Mesodermal cell (in vitro differentiated cells): ENCODE data around the gene LY86.

Experiments
- H3K27ac ChIP-seq: 2 replicates; pipeline ENCODE4 v1.7.0; 2013; ENCODE audit warnings: mild to moderate bottlenecking, low read depth, low read length, moderate library complexity; ENCODE audit not compliant: severe bottlenecking
- H3K36me3 ChIP-seq: 2 replicates; pipeline ENCODE4 v1.7.1; 2013; ENCODE audit warnings: mild to moderate bottlenecking, low read length, moderate library complexity; ENCODE audit not compliant: control insufficient read depth, insufficient read depth
- H3K4me1 ChIP-seq: one replicate; pipeline ENCODE4 v1.7.1; 2013; ENCODE audit warnings: mild to moderate bottlenecking, low read length; ENCODE audit not compliant: insufficient read depth, control insufficient read depth, poor library complexity, severe bottlenecking
- H3K4me3 ChIP-seq: 2 replicates; pipeline ENCODE4 v1.7.0; 2013; ENCODE audit warnings: low read length, control low read depth, mild to moderate bottlenecking; ENCODE audit not compliant: insufficient read depth, poor library complexity, severe bottlenecking; ENCODE audit errors: extremely low read depth
- H3K9me3 ChIP-seq: 2 replicates; pipeline ENCODE4 v1.7.1; 2013; ENCODE audit warnings: mild to moderate bottlenecking, low read length, moderate library complexity; ENCODE audit not compliant: control insufficient read depth
- WGBS, 2 experiments: methylation state at CpG; one replicate each; pipeline ENCODE4 v1.1.5; 2013; ENCODE audit warnings: missing lambda C conversion rate in 2 of 2; ENCODE audit not compliant: insufficient coverage in 2 of 2; 5-methylcytosine and 5-hydroxymethylcytosine counted together

The LY86 gene

DNA sequence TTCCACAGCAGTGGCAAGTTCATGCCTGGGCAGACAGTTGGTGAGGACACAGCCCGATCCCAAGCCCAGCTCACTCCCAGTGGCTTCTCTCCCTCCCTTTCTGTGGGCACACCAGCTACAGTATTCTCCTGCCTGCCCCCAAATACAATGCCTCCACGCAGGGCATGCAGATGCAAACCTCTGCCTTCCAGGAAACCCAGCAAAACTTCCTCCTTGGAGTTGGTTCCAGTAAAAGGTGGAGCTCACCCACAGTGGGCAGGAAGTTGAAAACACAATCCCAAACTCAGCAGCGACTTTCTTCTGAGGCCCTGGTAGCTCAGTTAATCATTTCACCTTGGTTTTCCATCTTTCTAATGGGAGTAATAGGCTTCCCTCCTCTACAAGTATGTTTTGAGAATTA lies 93.7 kb downstream of the LY86 start:
- WGBS, 2 experiments, result 100% methylated on average over 1 of the region's 3 CpGs
- H3K36me3 ChIP-seq, result no peaks in the 10 kb centered on the region
- H3K4me3 ChIP-seq, result no peak overlapping the region
- no peaks in the 10 kb centered on the region for H3K9me3 ChIP-seq
- no peak overlapping the region for H3K27ac ChIP-seq
- H3K4me1 ChIP-seq, result peaks cover 7% of the 10 kb centered on the region

DNA sequence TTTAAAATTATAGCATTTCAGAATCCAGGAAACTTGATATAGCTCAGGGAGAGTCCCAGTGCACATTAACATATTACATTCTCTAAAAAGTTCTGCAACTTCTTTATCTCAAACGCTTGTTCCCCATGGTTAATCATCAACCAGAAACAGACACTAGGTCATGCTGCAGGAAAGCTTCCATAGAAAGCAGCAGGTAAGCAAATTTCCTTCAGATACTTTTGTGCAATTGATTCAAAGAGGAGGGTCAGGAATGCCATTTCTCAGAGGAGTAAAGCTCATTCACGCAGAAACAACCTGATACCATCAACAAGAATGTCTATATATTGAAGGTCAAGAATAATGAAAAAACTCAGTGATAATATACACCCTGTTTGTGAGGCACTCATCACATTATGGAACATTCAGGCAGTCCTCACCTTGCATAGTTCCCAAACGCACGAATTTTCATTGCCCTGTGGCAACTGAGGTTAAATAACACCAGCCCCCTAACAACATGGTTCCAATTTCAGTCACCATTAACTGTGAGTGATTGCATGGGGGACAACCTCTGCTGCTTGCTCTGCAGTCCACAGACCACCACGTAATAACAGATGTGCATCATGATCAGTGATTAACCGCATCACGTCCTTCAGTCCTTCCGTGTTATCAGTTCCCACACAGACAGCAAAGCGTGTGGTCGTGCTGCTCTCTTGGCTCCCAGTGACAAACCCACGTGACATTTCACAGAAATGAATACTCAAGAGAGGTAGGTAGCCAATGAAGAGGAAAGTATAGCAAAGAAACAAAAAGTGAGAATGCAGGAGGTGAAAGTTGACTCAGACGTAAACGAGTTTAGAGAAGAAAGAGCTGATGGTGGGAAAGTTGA lies 95.7 kb downstream of the LY86 start:
- peaks cover 10% of the 10 kb centered on the region for H3K4me1 ChIP-seq
- H3K9me3 ChIP-seq, result no peaks in the 10 kb centered on the region
- 85 to 91% methylated on average over 11 to 12 of the region's 13 CpGs for WGBS, 2 experiments
- H3K36me3 ChIP-seq, result no peaks in the 10 kb centered on the region
- H3K27ac ChIP-seq, result no peak overlapping the region
- H3K4me3 ChIP-seq, result no peak overlapping the region

DNA sequence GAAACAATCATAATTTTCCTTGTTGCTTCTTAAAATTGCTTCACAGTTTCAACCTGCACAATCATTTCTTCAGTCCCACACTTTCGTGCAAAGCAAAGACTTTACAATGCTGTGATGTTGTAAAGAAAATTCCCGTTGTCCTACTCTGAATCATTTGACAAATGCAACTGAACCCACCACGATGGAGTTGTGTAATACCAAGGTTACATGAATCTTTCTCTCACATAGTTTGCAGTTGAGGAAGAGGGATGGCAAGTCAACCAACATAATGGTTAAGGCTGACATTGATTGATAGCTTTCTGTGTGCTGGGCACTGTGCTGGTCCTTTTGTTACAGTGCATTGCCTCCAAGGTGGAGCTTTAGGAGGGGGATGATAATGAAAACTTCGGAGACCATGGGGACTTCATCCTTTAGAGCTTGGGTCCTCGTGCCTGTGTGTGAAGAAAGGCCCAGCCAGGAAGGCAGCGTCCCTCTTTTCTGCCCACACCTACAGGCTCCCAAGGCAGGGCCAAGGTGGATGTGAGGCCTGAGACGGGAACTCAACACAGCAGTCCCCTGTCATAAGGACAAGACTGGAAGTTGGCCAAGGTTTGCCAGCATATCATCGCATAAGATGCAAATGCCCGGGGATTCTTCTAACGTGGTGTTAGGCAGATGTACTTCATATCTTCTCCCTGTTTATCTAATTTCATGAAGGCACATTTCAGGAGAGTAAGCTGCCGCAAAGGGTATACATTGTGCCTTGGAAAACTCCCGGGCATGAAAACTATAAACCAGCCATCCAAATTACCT lies 96.9 kb downstream of the LY86 start:
- H3K4me1 ChIP-seq, result peaks cover 10% of the 10 kb centered on the region
- no peak overlapping the region for H3K4me3 ChIP-seq
- WGBS, 2 experiments, result 86 to 92% methylated on average over 8 to 11 of the region's 12 CpGs
- H3K9me3 ChIP-seq, result no peaks in the 10 kb centered on the region
- no peaks in the 10 kb centered on the region for H3K36me3 ChIP-seq
- no peak overlapping the region for H3K27ac ChIP-seq

DNA sequence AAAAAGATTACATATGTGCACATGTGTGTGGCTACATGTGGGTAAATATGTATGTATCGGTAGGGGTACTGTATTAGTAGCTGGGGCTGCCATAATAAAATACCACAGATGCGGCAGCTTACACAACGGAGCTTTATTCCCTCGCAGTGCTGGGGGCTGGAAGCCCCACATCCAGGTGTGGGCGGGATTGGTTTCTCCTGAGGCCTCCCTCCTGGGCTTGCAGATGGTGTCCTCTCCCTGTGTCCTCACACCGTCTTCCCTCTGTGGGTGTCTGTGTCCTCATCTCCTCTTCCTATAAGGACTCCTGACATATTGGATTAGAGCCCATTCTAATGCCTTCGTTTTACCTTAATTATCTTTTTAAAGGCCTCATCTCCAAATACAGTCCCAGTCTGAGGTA lies 97.7 kb downstream of the LY86 start:
- Histone ChIP-seq H3K36me3 (no peaks in the 10 kb centered on the region), H3K27ac (no peak overlapping the region), H3K9me3 (peaks cover 3% of the 10 kb centered on the region), H3K4me3 (peak overlapping the region; percentile 17), H3K4me1 (peaks cover 10% of the 10 kb centered on the region)
- 93 to 98% methylated on average over 4 to 6 of the region's 7 CpGs for WGBS, 2 experiments

DNA sequence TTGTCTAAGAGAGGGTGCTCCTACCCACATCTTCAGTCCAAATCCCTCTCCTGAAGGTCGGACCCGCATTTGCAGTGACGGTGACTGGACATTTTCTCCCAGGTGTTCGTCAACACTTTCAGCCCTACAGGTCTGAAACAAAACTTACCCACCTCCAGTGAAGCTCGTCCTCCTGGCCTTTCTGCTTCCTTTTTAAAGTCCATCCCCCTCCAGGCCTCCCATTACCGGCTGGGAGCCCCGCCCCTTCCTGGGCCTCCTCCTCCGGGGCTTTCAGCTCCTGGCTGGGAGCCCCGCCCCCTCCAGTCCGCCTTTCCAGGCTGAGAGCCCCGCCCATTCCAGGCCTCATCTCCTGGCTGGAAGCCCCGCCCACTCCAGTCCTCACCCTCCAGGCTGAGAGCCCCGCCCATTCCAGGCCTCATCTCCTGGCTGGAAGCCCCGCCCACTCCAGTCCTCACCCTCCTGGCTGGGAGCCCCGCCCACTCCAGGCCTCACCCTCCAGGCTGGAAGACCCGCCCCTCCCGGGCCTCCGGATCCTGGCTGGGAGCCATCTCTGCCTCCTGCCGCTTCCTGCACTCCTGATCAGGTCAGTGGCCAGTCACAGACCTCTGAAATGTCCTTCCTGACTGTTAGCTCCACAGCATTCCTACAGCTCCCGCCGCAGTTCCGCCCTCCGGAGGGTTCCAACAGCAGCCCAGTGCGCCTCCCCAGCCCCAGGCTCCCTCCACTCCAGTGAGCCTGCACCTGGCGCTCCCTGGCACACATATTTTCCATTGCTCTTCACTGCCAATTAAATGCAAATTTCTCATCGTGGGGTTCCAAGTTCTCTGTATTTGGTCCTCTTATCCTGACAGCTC lies 98.5 kb downstream of the LY86 start:
- peak overlapping the region; percentile 71 for H3K27ac ChIP-seq
- H3K36me3 ChIP-seq, result no peaks in the 10 kb centered on the region
- peak overlapping the region; percentile 30 for H3K4me3 ChIP-seq
- 20 to 23% methylated on average over 20 to 22 of the region's 26 CpGs for WGBS, 2 experiments
- H3K9me3 ChIP-seq, result peaks cover 11% of the 10 kb centered on the region
- peaks cover 10% of the 10 kb centered on the region for H3K4me1 ChIP-seq

DNA sequence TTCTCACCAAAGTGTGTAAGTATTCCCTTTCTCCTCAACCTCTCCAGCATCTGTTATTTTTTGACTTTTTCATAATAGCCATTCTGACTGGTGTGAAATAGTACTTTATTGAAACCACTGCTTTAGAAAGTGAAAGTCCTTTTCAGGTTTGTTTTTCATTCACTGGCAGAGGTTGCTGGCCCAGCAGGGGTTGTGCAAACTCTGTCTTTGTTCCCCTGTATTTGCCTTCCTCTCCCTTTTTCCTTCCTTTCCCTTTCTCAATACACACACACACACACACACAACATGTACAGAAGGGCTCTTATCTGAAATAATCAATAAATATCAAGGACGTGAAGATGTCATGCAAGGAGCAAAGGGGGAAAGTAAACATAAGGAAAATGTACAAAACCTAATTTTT lies 99.8 kb downstream of the LY86 start:
- H3K9me3 ChIP-seq, result peaks cover 12% of the 10 kb centered on the region
- whole genome bisulfite sequencing, 2 experiments, result no CpG with 5 or more reads among the region's 1 CpG
- H3K4me3 ChIP-seq, result no peak overlapping the region
- H3K27ac ChIP-seq, result no peak overlapping the region
- H3K36me3 ChIP-seq, result no peaks in the 10 kb centered on the region
- H3K4me1 ChIP-seq, result peaks cover 10% of the 10 kb centered on the region

DNA sequence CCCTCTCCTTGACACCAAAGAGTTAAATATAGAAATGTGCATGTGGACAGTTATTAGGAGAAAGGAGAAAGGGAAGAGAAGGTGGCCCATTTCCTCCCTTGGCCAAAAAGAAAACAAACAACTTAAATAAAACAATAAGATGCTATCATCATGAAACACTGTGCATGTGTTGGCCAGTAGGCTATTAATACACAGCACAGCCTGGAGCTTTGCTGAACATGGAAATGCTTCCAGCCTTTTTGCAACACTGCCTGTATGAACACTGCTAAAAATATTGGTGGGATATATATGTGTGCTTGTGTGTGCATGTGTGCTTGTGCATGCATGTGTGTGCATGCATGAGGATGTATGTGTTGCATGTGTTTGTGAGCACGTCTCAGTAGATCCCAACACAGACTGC lies 100.4 kb downstream of the LY86 start:
- Histone ChIP-seq H3K4me3 (no peak overlapping the region), H3K9me3 (peaks cover 12% of the 10 kb centered on the region), H3K27ac (no peak overlapping the region), H3K36me3 (no peaks in the 10 kb centered on the region), H3K4me1 (peaks cover 10% of the 10 kb centered on the region)
- 80% methylated on average over 1 of the region's 1 CpG; no CpG with 5 or more reads in 1 of the 2 experiments for WGBS, 2 experiments

DNA sequence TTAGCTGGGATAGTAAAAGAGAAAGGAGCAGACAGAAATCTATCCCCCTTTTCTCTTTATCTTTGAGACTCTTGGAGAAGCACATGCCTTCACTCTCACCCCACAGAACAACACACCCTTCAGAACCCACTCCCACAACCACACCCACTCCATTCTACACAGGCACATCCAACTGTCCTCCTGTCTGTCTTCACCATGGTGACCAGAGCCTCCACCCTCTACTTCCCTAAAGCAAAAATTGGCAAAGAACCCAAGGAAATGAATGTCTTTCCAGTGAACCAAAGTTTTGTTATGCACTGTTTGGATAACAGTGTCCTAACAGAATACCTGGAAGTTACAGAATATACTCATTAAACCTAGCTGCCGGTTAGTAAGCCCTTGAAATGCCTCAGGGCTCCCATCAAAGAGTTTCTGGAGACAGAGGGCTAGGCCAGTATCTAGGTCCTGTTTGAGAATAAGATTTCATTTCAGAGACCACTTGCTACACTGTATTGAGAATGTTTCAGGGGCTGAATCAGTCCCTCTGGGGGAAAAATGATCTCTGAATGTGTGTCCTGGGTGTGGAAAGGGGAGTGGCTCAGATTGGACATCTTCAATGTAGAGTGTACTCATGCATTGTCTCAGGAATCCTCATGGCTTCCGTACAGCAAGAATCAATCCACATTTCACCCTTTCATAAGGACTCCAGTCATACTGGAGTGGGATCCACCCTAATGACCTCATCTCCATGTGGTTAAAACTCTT lies 101.1 kb downstream of the LY86 start:
- peaks cover 12% of the 10 kb centered on the region for H3K9me3 ChIP-seq
- H3K4me3 ChIP-seq, result no peak overlapping the region
- 100% methylated on average over 1 of the region's 2 CpGs for WGBS, 2 experiments
- peaks cover 10% of the 10 kb centered on the region for H3K4me1 ChIP-seq
- H3K36me3 ChIP-seq, result no peaks in the 10 kb centered on the region
- no peak overlapping the region for H3K27ac ChIP-seq

DNA sequence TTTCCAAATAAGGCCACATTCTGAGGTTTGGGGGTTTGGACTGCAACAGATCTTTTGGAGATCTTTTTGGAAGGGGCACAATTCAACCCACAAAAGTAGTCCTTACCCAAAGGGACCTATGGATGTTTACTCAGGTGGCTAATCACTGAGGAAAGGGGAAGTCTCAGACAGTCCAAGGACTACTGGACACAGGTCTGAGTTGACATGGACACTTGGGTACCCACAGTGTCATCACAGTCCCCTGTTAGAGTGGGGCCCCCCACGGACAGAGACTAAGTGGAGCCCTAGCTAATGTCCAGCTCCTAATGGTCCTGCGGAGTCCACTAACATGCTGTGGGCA lies 101.6 kb downstream of the LY86 start:
- WGBS, 2 experiments, result 92 to 93% methylated on average over 2 of the region's 2 CpGs
- H3K36me3 ChIP-seq, result no peaks in the 10 kb centered on the region
- H3K4me1 ChIP-seq, result peaks cover 10% of the 10 kb centered on the region
- H3K4me3 ChIP-seq, result no peak overlapping the region
- H3K9me3 ChIP-seq, result peaks cover 12% of the 10 kb centered on the region
- no peak overlapping the region for H3K27ac ChIP-seq

DNA sequence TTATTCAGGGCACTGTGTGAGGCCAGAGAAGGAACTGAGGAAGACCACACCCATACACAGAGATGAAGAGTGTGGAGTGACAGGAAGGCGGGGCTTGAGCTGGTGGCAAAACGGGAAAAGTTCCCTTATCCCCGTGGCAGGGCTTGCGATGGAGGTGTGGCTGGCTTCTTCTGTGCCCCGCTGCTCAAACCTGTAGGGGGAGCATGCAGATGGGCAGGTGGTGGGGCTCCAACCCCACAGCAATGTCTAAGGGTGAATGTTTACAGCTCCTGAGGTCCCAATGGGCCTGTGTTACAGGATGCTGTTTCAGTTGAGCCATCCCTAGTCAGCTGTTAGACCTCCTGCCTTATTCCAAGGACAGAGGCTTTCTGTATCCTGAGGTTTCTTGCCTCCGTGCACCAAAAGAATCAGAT lies 105.9 kb downstream of the LY86 start:
- Histone ChIP-seq H3K9me3 (peaks cover 12% of the 10 kb centered on the region), H3K27ac (no peak overlapping the region), H3K4me3 (no peak overlapping the region), H3K36me3 (no peaks in the 10 kb centered on the region), H3K4me1 (peaks cover 13% of the 10 kb centered on the region)
- 66 to 76% methylated on average over 5 to 6 of the region's 6 CpGs for WGBS, 2 experiments
